Measurements from ENCODE around the gene ROBO2. TPM values are rescaled to one million over a fixed set of nuclear protein-coding genes. Genes with fewer than 3 reads are reported as not detected.

The ROBO2 gene
- total and polyA plus RNA-seq, 3 donors from 2014 or later, result 16.1 to 23.3 (median 17.7) TPM

DNA sequence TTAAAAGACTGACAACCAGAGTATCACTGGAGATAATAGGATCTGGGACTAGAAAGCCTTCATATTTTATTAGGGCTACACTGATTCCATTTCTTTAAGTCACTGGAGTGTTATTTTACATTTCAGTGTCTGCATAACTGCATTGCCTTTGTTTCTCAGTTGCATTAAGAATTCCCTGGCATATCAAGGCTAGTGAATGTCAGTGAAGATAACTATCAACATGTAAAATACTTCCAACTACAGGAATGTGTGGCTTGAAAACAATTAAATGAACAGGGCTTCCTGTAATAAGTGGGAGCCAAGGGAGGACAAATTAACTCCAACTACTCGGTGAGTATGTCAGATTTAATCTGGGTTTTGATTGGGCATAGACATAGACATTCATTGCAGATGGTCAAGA, 628.5 kb downstream of the ROBO2 start:
- 53 to 68% methylated on average over 1 of the region's 1 CpG for WGBS, 2 donors

DNA sequence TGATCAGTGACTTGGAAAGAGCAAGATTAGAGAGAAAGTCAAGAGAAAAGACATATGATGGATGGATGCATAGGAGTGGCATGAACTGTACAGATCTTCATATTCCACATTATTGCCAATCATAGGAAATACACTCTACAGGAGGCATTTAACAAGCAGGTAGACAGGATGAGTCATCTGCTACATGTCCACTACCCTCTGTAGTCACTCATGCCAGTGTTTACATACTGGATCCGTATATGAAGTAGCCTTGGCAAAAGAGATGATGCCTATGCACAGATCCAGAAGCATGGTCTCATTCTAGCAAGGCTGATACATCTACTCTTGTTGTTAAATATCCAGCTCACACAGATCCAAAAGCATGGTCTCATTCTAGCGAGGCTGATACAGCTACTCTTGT, 632.1 kb downstream of the ROBO2 start:
- Histone ChIP-seq H3K4me3 (no peak overlapping the region), H3K27ac (no peak overlapping the region), H3K9me3 (no peaks in the 10 kb centered on the region), H3K27me3 (no peaks in the 10 kb centered on the region), H3K36me3 (ENCODE audit: low read depth, missing control alignments) (no peaks in the 10 kb centered on the region), H3K4me1 (no peaks in the 10 kb centered on the region)
- DNase-seq, result no peak
- 80 to 95% methylated on average over 2 of the region's 2 CpGs for WGBS, 2 donors
- intact Hi-C loops (cut with DNase I; ENCODE audit: low total_unique reads), result no loop called here
- TF ChIP-seq, protein P1, sequence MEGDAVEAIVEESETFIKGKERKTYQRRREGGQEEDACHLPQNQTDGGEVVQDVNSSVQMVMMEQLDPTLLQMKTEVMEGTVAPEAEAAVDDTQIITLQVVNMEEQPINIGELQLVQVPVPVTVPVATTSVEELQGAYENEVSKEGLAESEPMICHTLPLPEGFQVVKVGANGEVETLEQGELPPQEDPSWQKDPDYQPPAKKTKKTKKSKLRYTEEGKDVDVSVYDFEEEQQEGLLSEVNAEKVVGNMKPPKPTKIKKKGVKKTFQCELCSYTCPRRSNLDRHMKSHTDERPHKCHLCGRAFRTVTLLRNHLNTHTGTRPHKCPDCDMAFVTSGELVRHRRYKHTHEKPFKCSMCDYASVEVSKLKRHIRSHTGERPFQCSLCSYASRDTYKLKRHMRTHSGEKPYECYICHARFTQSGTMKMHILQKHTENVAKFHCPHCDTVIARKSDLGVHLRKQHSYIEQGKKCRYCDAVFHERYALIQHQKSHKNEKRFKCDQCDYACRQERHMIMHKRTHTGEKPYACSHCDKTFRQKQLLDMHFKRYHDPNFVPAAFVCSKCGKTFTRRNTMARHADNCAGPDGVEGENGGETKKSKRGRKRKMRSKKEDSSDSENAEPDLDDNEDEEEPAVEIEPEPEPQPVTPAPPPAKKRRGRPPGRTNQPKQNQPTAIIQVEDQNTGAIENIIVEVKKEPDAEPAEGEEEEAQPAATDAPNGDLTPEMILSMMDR (IDR thresholded peaks at IDR 0.05), result no peak
- TF ChIP-seq POLR2A (IDR thresholded peaks at IDR 0.05), result no peak

More for the DNA sequence above, 628.5 kb downstream of the ROBO2 start:
- no peaks in the 10 kb centered on the region for H3K27me3 ChIP-seq
- TF ChIP-seq, protein P1 (IDR thresholded peaks at IDR 0.05), result no peak
- no peak overlapping the region for H3K4me3 ChIP-seq
- DNase-seq, result no peak
- no peaks in the 10 kb centered on the region for H3K9me3 ChIP-seq
- no peaks in the 10 kb centered on the region for H3K4me1 ChIP-seq
- intact Hi-C loops (cut with DNase I; ENCODE audit: low total_unique reads), result no loop called here
- H3K36me3 ChIP-seq (ENCODE audit: low read depth, missing control alignments), result no peaks in the 10 kb centered on the region
- no peak overlapping the region for H3K27ac ChIP-seq

DNA sequence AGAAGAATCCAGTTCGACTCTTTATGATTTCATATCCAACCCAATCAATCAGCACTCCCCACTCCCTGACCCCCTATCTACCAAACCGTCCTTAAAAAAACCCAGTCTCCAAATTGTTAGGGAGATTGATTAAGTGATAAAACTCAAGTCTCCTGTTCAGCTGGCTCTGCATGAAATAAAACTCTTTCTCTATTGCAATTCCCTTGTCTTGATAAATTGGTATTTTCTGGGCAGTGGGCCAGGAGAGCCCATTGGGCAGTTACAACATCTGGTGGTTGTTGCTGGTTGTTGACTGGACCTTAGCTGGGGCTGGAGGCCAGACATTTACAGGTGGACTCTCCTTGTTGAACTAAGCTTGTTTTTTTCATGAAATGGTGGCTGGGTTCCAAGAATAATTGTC, 642.3 kb downstream of the ROBO2 start:
- Histone ChIP-seq H3K9me3 (no peaks in the 10 kb centered on the region), H3K36me3 (ENCODE audit: low read depth, missing control alignments) (no peaks in the 10 kb centered on the region), H3K4me3 (no peak overlapping the region), H3K4me1 (no peaks in the 10 kb centered on the region), H3K27me3 (no peaks in the 10 kb centered on the region), H3K27ac (no peak overlapping the region)
- no peak for DNase-seq
- TF ChIP-seq, protein P1 (IDR thresholded peaks at IDR 0.05), result no peak
- TF ChIP-seq POLR2A (IDR thresholded peaks at IDR 0.05), result no peak
- intact Hi-C loops (cut with DNase I; ENCODE audit: low total_unique reads), result no loop called here
- 82 to 94% methylated on average over 2 of the region's 2 CpGs for WGBS, 2 donors

DNA sequence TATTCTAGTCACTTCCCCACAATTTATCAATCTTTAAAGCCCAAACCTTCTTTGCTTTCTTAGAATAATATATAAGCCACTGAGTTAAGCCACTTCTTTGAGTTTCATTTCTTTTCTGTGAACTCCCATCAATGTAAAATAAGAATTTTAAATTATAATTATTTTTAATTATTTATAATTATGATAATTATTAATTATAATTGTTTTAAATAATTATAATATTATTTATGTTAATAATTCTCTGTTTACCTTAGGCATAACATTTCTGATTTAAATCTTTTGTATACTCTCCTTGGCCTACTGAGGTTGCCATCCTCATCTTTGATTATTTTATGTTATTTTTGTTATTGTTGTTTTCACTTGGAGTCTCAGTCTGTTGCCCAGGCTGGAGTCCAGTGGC, 644.2 kb downstream of the ROBO2 start:
- H3K36me3 ChIP-seq (ENCODE audit: low read depth, missing control alignments), result no peaks in the 10 kb centered on the region
- TF ChIP-seq POLR2A (IDR thresholded peaks at IDR 0.05), result no peak
- TF ChIP-seq, protein P1 (IDR thresholded peaks at IDR 0.05), result no peak
- no peak for DNase-seq
- no peak overlapping the region for H3K27ac ChIP-seq
- no peaks in the 10 kb centered on the region for H3K27me3 ChIP-seq
- no peaks in the 10 kb centered on the region for H3K4me1 ChIP-seq
- no peaks in the 10 kb centered on the region for H3K9me3 ChIP-seq
- intact Hi-C loops (cut with DNase I; ENCODE audit: low total_unique reads), result no loop called here
- no peak overlapping the region for H3K4me3 ChIP-seq

DNA sequence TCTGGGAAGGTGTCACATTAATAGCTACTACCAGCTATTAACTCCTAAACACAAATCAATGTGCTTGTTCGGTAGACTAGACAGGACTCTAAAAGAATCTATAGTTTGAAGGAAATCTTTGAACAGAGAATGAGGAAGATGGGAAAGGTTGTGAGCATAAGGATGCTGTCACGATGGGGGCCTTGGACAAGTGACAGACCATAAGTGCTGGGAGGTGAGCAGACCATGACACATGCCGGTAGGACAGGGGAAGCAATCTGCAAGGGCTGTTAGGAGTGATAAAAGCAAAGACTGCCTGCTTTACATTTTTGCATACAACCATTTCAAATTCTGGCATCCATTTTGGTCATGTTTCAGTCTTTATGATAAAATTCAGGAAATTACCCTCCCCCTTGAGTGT, 645.8 kb downstream of the ROBO2 start:
- Histone ChIP-seq H3K9me3 (no peaks in the 10 kb centered on the region), H3K27ac (no peak overlapping the region), H3K4me1 (no peaks in the 10 kb centered on the region), H3K36me3 (ENCODE audit: low read depth, missing control alignments) (no peaks in the 10 kb centered on the region), H3K27me3 (no peaks in the 10 kb centered on the region), H3K4me3 (no peak overlapping the region)
- intact Hi-C loops (cut with DNase I; ENCODE audit: low total_unique reads), result no loop called here
- no peak for DNase-seq
- 78 to 82% methylated on average over 3 of the region's 3 CpGs for WGBS, 2 donors
- TF ChIP-seq, protein P1 (IDR thresholded peaks at IDR 0.05), result no peak
- no peak for TF ChIP-seq POLR2A (IDR thresholded peaks at IDR 0.05)
